NCI-H146 (cell line): Measurements from ENCODE around the gene APP.
"Not testable (repeated sequence)": the region's sequence is repeated elsewhere in the genome, so short reads cannot be mapped to it uniquely, and the experiment has no call there.

Source experiments
- DNase-seq: peaks from one replicate; lab custom pipeline; 2025; lab: John Stamatoyannopoulos, UW

The APP gene

GRCh38 chr21:26162081-26162480 is 8.5 kb downstream of the APP start:
- DNase-seq: no peak

DNA sequence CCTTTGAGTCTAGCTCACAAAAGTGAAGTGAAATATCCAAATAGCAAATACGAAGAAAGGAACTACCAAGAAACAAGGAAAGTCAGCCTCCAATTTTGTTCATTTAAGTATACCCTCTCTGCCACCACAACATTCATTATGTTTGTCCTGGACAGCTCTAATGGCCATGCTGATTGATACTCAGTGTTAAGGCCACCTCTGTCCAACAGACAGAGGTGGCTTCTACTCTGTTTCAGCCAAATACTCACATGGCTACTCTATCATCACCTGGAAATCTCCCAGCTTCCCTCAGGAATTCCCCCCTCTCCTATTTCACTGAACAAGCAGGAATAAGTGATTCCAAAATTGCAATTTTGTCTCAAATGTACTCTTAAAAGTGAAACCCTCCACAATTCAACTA is 10.7 kb downstream of the APP start:
- no peak for DNase-seq

DNA sequence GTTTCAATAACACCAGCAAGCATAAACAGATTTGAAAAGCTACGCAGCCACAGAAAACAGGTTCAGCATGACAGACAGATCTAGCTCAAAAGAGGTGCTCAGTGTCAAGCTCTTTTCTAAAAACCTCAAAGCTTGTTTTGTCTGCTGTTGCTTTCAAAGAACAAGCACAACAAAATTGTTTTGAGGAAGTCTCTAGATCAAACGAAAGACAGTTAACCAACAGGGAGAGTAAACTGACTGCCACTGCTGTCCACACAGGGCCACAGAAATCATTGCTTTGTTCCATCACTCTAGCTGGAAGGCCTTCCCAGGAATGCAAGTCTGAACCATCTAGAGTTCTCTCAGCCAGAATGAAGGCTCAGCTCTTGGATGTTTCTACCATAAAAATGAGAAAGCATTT is 12.8 kb downstream of the APP start:
- no peak for DNase-seq

DNA sequence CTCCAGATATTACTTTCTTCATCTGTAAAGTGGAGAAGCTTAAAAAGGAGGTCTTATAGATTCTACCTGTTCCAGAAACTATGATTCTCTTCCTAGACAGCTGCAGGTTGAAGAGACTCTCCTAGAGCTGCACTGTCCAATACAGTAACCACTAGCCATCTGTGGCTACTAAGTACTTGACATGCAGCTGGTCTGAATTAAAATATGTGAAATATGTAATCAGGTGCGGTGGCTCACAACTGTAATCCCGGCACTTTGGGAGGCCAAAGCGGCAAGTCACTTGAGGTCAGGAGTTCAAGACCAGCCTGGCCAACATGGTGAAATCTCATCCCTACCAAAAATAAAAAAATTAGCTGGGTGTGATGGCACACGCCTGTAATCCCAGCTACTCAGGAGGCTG is 15.8 kb downstream of the APP start:
- DNase-seq: no peak

DNA sequence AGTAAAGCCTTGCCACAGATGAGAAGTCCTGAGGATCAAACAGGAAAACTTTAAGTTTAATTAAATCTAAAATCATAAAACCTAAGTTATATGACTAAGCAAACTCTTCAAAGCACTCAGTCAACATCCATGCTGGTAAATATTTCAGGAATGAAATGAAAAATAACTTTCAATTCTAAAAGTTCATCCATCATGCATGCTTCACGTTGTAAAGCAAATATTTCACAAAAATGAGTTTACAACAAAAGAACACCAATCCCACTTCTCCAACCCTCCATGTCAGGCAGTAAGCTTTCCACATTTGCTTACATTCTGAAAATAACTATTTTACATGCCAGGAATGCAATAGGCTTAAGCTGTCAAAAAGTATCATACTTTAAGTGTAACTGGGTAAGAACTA is 16.8 kb downstream of the APP start:
- DNase-seq: no peak

DNA sequence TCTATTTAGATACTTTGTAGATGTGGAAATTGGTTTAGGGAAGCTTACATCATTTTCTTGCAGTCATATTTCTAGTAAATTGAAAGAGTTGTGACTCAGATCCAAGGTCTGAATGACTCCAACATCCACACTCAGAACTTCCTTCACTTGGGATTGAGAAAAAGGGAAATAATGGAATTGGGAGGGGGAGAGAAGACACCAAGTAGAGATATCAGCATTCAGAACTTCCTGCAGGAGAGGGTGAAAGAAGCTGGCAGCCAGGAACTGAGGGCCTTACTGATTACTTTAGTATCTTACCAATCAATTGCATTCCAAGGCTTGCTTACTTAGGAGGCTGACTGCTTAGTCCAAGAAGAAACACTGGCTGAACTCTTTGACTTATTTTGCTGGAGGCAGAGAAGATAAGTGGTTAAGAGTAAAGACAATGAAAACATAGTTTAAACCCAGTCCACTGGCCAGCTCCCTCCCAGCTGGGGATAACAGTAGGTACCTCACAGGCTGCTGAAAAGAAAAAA is 21.7 kb downstream of the APP start:
- DNase-seq: no peak

GRCh38 chr21:26148071-26148839 is 22.3 kb downstream of the APP start:
- no peak for DNase-seq

DNA sequence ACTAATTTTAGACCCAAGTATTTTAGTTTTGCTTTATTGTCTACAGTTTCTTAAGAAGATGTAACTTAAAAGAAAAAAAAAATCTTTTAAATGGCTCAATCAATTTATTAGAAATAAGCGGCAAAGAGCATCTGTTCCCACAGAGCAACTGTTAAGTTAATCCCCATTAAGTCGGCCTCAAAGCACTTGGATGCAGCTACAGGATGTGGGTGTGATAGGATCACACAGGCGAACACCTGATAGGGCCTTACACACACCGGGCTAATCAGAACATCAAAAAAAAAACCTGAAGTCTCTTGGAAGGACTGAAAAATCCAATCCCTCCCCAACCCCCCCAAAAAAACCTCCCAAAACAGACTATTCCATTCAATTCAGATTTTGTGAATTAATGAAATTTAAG is 23.0 kb downstream of the APP start:
- no peak for DNase-seq

GRCh38 chr21:26146681-26147080 is 23.9 kb downstream of the APP start:
- DNase-seq: no peak

DNA sequence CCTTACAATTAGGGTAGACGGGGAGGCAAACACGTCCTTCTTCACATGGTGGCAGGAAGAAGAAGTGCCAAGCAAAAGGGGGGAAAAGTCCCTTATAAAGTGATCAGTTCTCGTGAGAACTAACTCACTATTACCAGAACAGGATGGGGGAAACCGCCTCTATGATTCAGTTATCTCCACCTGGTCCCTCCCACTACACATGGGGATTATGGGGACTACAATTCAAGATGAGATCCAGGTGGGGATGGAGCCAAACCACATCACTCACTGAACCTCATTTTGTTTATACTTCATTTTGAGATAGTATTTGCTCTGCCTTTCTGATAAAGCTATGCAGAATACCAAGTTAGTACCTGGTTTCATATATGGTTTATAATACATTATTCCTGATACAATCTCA is 26.5 kb downstream of the APP start:
- DNase-seq: no peak

- no peak for DNase-seq
Observed at GRCh38 chr21:26142363-26142762, 28.2 kb downstream of the APP start.

- DNase-seq: no peak
Observed at GRCh38 chr21:26140926-26141325, 29.6 kb downstream of the APP start.

- peak; percentile 35 for DNase-seq
Observed at GRCh38 chr21:26140164-26140579, 30.4 kb downstream of the APP start.

- no peak for DNase-seq
Observed at GRCh38 chr21:26138615-26139257, 31.8 kb downstream of the APP start.

- no peak for DNase-seq
Observed at GRCh38 chr21:26137379-26138060, 33.0 kb downstream of the APP start.

GRCh38 chr21:26136671-26137070 is 33.9 kb downstream of the APP start:
- DNase-seq: no peak

DNA sequence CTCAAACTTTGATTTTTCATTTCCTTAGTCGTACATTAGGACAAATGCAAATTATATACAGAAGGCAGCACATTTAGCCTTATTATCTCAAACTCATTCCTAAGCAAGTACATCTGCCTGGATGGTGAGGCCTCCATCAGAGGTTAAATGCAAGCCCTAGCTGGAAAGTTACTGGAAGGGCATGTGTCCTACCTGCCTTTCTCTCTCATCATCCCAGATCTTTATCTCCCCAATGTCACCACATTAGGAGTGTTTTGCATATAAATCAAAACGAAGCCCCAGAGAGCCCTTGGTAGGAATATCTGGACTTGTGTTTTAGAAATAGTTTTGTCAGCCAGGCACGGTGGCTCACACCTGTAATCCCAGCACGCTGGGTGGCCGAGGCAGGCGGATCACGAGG is 35.0 kb downstream of the APP start:
- DNase-seq: no peak

- DNase-seq: no peak
Observed at GRCh38 chr21:26131554-26131953, 39.0 kb downstream of the APP start.

GRCh38 chr21:26131053-26131452 is 39.5 kb downstream of the APP start:
- not testable (repeated sequence) for DNase-seq

GRCh38 chr21:26130249-26130881 is 40.2 kb downstream of the APP start:
- DNase-seq: no peak

GRCh38 chr21:26127918-26128317 is 42.7 kb downstream of the APP start:
- DNase-seq: no peak

DNA sequence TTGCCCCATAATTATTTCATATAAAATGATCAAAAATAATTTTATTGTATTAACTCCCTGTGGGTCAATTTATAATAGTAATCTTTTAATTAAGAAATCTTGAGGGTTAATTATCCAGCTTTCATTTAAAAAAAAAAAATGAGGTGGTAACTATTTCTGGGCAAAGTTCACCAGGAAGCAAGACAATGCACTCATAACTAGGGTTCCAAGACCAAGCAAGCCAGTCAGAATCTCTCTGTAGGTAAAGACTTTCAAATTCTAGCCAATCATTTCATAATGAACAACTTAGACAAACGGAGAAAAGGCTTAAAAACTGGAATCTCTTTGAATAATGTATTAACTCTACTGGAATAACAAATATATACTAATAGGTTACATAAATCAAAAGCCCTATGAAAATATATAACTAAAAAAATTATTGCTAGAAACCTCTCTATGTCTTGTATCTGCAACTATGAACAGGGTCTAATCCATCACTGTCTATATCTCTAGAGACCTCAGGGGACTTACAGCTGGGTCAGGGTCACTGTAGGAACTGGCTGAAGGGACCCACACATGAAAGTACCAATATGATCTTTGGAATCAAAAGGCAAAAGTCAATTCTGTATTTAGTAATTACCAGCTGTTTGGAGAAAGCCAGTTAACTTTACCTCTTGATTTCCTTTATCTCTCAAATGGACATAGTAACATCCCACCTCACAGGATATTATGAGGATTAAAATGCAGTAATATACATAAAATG is 43.3 kb downstream of the APP start:
- no peak for DNase-seq
